Endothelial cell of umbilical vein (primary cell): Measurements from ENCODE around the gene PARP16.

ENCODE experiments used
- CTCF ChIP-seq, 2 donors: IDR thresholded peaks; 1 replicate in 1 of 2; 2 replicates in 1 of 2; pipeline ENCODE4 v1.5.1; 2011; ENCODE audit warnings: low read length in 2 of 2, mild to moderate bottlenecking in 2 of 2, moderate library complexity in 2 of 2, control low read depth in 1 of 2, inconsistent platforms in 1 of 2, low read depth in 1 of 2; ENCODE audit not compliant: insufficient read depth in 1 of 2; ENCODE audit errors: extremely low read depth in 1 of 2
- EZH2 ChIP-seq: IDR thresholded peaks from 2 replicates; pipeline ENCODE4 v1.6.1; 2012; ENCODE audit warnings: borderline replicate concordance, low read depth, mild to moderate bottlenecking, moderate library complexity, low read length, inconsistent platforms; ENCODE audit not compliant: severe bottlenecking
- JUN ChIP-seq: IDR thresholded peaks from 2 replicates; pipeline ENCODE4 v1.6.1; 2011; ENCODE audit warnings: borderline replicate concordance, low read depth; ENCODE audit not compliant: insufficient read length, insufficient read depth
- POLR2A ChIP-seq: IDR thresholded peaks from 2 replicates; pipeline ENCODE4 v1.6.1; 2012; ENCODE audit warnings: low read depth, mild to moderate bottlenecking, control low read depth, low read length
- POLR2AphosphoS5 ChIP-seq: IDR thresholded peaks from 2 replicates; pipeline ENCODE4 v1.6.1; 2012; ENCODE audit warnings: low read depth, mild to moderate bottlenecking, control low read depth, low read length, moderate library complexity; ENCODE audit not compliant: insufficient read depth
- TF ChIP-seq, protein P1 (sequence below): IDR thresholded peaks from 2 replicates; pipeline ENCODE4 v1.6.1; 2011; ENCODE audit not compliant: insufficient read depth, insufficient read length

DNA sequence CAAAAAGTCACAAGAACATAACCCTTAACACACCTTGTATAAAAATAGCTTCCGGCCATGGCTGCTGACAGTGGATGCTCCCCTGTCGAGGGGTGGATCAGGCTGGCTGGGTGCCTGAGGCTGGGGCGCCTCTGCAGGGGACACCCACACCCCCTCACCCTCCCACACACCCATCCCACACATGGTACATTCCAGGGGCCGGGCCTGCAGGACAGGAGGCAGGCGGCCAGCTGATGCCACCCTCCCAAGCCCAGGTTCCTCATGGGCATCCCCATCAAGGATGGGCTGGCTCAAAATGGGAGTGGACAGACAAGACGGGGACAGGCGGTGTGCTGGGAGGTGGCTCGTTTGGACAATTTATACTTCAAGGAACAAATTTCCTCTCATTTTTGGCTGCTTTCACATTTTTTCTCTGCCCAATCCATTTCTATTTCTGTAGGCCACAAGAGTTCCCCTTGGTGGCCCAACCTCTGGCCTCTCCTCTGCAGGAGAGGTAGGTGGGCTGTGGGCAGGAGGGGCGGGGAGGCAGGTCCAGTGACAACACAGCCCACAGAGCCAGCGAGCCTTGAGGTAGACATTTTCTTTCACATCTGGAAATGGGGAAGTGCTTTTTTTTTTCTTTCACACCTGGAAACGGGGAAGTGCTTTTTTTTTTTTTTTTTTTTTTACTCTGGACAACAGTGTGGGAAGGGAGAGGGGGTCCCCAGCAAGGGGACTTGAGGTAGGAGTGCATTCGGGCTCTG lies 41.1 kb upstream of the PARP16 start:
- TF ChIP-seq CTCF (IDR thresholded peaks at IDR 0.05; ENCODE audit: extremely low read depth in 1 of 2, insufficient read depth in 1 of 2, low read depth in 1 of 2, low read length in 2 of 2) (no peak), POLR2AphosphoS5 (no peak), POLR2A (no peak), EZH2 (no peak), JUN (no peak)
- TF ChIP-seq, protein P1, sequence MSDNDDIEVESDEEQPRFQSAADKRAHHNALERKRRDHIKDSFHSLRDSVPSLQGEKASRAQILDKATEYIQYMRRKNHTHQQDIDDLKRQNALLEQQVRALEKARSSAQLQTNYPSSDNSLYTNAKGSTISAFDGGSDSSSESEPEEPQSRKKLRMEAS: no peak
